IMR-90 (cell line): ENCODE results near the gene SCN4A.

Experiments
- BHLHE40 ChIP-seq: fragments of 150-350 bp; IDR thresholded peaks from 2 replicates; pipeline ENCODE4 v1.6.1; 2016; ENCODE audit warnings: mild to moderate bottlenecking, low read depth, low read length
- CEBPB ChIP-seq: IDR thresholded peaks from 2 replicates; pipeline ENCODE4 v1.6.1; 2012; ENCODE audit warnings: low read depth, low read length, improper control_type of control experiment
- CHD1 ChIP-seq: IDR thresholded peaks from 2 replicates; pipeline ENCODE4 v1.6.1; 2012; ENCODE audit warnings: low read depth, low read length, improper control_type of control experiment
- FOS ChIP-seq: fragments of 150-350 bp; IDR thresholded peaks from 2 replicates; pipeline ENCODE4 v1.6.1; 2016; ENCODE audit warnings: low read depth, low read length
- MAZ ChIP-seq: IDR thresholded peaks from 2 replicates; pipeline ENCODE4 v1.6.1; 2012; ENCODE audit warnings: low read depth, mild to moderate bottlenecking, low read length, improper control_type of control experiment, moderate library complexity, borderline replicate concordance
- MXI1 ChIP-seq: IDR thresholded peaks from 2 replicates; pipeline ENCODE4 v1.6.1; 2012; ENCODE audit warnings: low read depth, mild to moderate bottlenecking, low read length, moderate library complexity, borderline replicate concordance
- POLR2A ChIP-seq: IDR thresholded peaks from 2 replicates; pipeline ENCODE4 v1.6.1; 2012; ENCODE audit warnings: mild to moderate bottlenecking, low read depth, low read length
- RAD21 ChIP-seq: IDR thresholded peaks from 2 replicates; pipeline ENCODE4 v1.6.1; 2012; ENCODE audit warnings: low read length, improper control_type of control experiment
- RFX5 ChIP-seq: IDR thresholded peaks from 2 replicates; pipeline ENCODE4 v1.8.0; 2012; ENCODE audit warnings: low read depth, mild to moderate bottlenecking, low read length, moderate library complexity
- SMC3 ChIP-seq: fragments of 150-350 bp; IDR thresholded peaks from 2 replicates; pipeline ENCODE4 v1.6.1; 2016; ENCODE audit warnings: low read depth, mild to moderate bottlenecking, antibody characterized with exemption, low read length, moderate library complexity
- TF ChIP-seq, protein P1 (sequence below): conservative IDR thresholded peaks from 2 replicates; pipeline ENCODE4 v1.5.1; 2012; ENCODE audit warnings: mild to moderate bottlenecking, low read depth, low read length, improper control_type of control experiment
- TF ChIP-seq, protein P2 (sequence below): fragments of 150-350 bp; IDR thresholded peaks from 2 replicates; pipeline ENCODE4 v1.6.1; 2016; ENCODE audit warnings: low read depth, mild to moderate bottlenecking, low read length, moderate library complexity, borderline replicate concordance
- TF ChIP-seq, protein P3 (sequence below): fragments of 150-350 bp; IDR thresholded peaks from 2 replicates; pipeline ENCODE4 v1.6.1; 2017; ENCODE audit warnings: mild to moderate bottlenecking, antibody characterized with exemption, low read length, low read depth

DNA sequence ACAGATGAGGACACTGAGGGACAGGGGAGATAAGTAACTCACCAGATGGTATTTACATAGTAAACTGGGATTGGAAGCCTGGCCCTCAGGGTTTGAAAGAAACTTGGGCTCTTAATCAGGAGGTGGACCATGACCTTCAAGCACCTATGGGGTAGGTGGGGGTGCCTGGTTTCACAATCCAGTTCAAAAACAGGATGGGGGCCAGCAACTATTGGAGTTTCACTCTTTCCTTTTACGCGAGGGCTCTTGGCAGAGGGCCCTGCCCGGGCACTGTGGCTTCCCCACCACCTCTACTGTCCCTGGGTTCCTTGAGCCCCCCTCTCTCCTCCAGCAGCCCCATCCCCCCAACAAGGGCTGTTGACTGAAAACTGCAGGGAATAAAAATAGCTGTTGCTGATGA is 14.1 kb upstream of the SCN4A start:
- TF ChIP-seq RFX5 (no peak), CEBPB (no peak), CHD1 (no peak), POLR2A (no peak), SMC3 (no peak), MAZ (no peak), BHLHE40 (no peak), MXI1 (no peak), RAD21 (no peak), FOS (no peak)
- TF ChIP-seq, protein P1, sequence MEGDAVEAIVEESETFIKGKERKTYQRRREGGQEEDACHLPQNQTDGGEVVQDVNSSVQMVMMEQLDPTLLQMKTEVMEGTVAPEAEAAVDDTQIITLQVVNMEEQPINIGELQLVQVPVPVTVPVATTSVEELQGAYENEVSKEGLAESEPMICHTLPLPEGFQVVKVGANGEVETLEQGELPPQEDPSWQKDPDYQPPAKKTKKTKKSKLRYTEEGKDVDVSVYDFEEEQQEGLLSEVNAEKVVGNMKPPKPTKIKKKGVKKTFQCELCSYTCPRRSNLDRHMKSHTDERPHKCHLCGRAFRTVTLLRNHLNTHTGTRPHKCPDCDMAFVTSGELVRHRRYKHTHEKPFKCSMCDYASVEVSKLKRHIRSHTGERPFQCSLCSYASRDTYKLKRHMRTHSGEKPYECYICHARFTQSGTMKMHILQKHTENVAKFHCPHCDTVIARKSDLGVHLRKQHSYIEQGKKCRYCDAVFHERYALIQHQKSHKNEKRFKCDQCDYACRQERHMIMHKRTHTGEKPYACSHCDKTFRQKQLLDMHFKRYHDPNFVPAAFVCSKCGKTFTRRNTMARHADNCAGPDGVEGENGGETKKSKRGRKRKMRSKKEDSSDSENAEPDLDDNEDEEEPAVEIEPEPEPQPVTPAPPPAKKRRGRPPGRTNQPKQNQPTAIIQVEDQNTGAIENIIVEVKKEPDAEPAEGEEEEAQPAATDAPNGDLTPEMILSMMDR: no peak
- TF ChIP-seq, protein P2, sequence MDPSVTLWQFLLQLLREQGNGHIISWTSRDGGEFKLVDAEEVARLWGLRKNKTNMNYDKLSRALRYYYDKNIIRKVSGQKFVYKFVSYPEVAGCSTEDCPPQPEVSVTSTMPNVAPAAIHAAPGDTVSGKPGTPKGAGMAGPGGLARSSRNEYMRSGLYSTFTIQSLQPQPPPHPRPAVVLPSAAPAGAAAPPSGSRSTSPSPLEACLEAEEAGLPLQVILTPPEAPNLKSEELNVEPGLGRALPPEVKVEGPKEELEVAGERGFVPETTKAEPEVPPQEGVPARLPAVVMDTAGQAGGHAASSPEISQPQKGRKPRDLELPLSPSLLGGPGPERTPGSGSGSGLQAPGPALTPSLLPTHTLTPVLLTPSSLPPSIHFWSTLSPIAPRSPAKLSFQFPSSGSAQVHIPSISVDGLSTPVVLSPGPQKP: no peak
- TF ChIP-seq, protein P3, sequence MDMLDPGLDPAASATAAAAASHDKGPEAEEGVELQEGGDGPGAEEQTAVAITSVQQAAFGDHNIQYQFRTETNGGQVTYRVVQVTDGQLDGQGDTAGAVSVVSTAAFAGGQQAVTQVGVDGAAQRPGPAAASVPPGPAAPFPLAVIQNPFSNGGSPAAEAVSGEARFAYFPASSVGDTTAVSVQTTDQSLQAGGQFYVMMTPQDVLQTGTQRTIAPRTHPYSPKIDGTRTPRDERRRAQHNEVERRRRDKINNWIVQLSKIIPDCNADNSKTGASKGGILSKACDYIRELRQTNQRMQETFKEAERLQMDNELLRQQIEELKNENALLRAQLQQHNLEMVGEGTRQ: no peak
